M059J (cell line): ENCODE data around the gene IFT22. TPM values are rescaled to one million over a fixed set of nuclear protein-coding genes. Genes with fewer than 3 reads are reported as not detected.
"Not testable (repeated sequence)": the region's sequence is repeated elsewhere in the genome, so short reads cannot be mapped to it uniquely, and the experiment has no call there.

ENCODE experiments used
- DNase-seq: peaks from one replicate; pipeline ENCODE4 v3.0.0-alpha.2; 2012; ENCODE audit warnings: low read depth
- total RNA-seq: library from RNA; depleted of rRNA; stranded (reverse); fragments of >200 nt; shearing (Covaris generic); gene quantifications from 2 replicates; pipeline ENCODE4 v1.2.3, GENCODE V29; 2014

Gene IFT22
- total RNA-seq, 1 experiment from 2014 or later: 45.7 TPM

GRCh38 chr7:101315336-101315735 lies 6.3 kb downstream of the IFT22 start:
- peak; percentile 41 for DNase-seq

- no peak for DNase-seq
These were observed 13.1 kb downstream of the IFT22 start for GRCh38 chr7:101308245-101309085.

- DNase-seq: no peak
These were observed 15.3 kb downstream of the IFT22 start for GRCh38 chr7:101306307-101306706.

- DNase-seq: no peak
These were observed 18.4 kb downstream of the IFT22 start for GRCh38 chr7:101303102-101303701.

GRCh38 chr7:101302641-101303101 lies 18.9 kb downstream of the IFT22 start:
- no peak for DNase-seq

- DNase-seq: no peak
These were observed 20.9 kb downstream of the IFT22 start for GRCh38 chr7:101300465-101301376.

GRCh38 chr7:101299511-101300464 lies 21.8 kb downstream of the IFT22 start:
- no peak for DNase-seq

GRCh38 chr7:101294832-101295121 lies 26.8 kb downstream of the IFT22 start:
- DNase-seq: no peak

GRCh38 chr7:101294039-101294831 lies 27.4 kb downstream of the IFT22 start:
- no peak for DNase-seq

- peak; percentile 26 for DNase-seq
These were observed 28.3 kb downstream of the IFT22 start for GRCh38 chr7:101293069-101294021.

GRCh38 chr7:101292566-101292965 lies 29.0 kb downstream of the IFT22 start:
- peak; percentile 71 for DNase-seq

- DNase-seq: peak; percentile 28
These were observed 31.2 kb downstream of the IFT22 start for GRCh38 chr7:101290186-101291037.

GRCh38 chr7:101289687-101290086 lies 31.9 kb downstream of the IFT22 start:
- DNase-seq: peak; percentile 18

- DNase-seq: no peak
These were observed 33.2 kb downstream of the IFT22 start for GRCh38 chr7:101288439-101288838.

- no peak for DNase-seq
These were observed 34.6 kb downstream of the IFT22 start for GRCh38 chr7:101287032-101287431.

- DNase-seq: not testable (repeated sequence)
These were observed 35.7 kb downstream of the IFT22 start for GRCh38 chr7:101285880-101286279.

GRCh38 chr7:101285171-101285570 lies 36.4 kb downstream of the IFT22 start:
- DNase-seq: no peak

- DNase-seq: not testable (repeated sequence)
These were observed 40.7 kb downstream of the IFT22 start for GRCh38 chr7:101280912-101281311.
